Measurements from ENCODE around the gene TCERG1L.
A peak's percentile ranks its signal among the peaks of the same experiment; 100 is the strongest.
"Not testable (repeated sequence)": the region's sequence is repeated elsewhere in the genome, so short reads cannot be mapped to it uniquely, and the experiment has no call there.

Gene TCERG1L

GRCh38 chr10:131162211-131162610 is 149.3 kb downstream of the TCERG1L start:
- DNase-seq, result no peak

- DNase-seq, result no peak
These were observed 150.4 kb downstream of the TCERG1L start for GRCh38 chr10:131161087-131161486.

GRCh38 chr10:131160219-131160875 is 151.2 kb downstream of the TCERG1L start:
- DNase-seq, result no peak

GRCh38 chr10:131159771-131160170 is 151.8 kb downstream of the TCERG1L start:
- DNase-seq, result no peak

GRCh38 chr10:131158695-131159094 is 152.8 kb downstream of the TCERG1L start:
- DNase-seq, result no peak

- DNase-seq, result no peak
These were observed 153.6 kb downstream of the TCERG1L start for GRCh38 chr10:131157899-131158298.

- no peak for DNase-seq
These were observed 155.7 kb downstream of the TCERG1L start for GRCh38 chr10:131155876-131156230.

- no peak for DNase-seq
These were observed 156.2 kb downstream of the TCERG1L start for GRCh38 chr10:131155218-131155875.

GRCh38 chr10:131154306-131155025 is 157.1 kb downstream of the TCERG1L start:
- no peak for DNase-seq

- not testable (repeated sequence) for DNase-seq
These were observed 159.1 kb downstream of the TCERG1L start for GRCh38 chr10:131152456-131152855.

GRCh38 chr10:131150126-131150525 is 161.4 kb downstream of the TCERG1L start:
- DNase-seq, result no peak

GRCh38 chr10:131149586-131149985 is 161.9 kb downstream of the TCERG1L start:
- DNase-seq, result no peak

GRCh38 chr10:131149111-131149510 is 162.4 kb downstream of the TCERG1L start:
- no peak for DNase-seq

- DNase-seq, result no peak
These were observed 163.3 kb downstream of the TCERG1L start for GRCh38 chr10:131148270-131148669.

GRCh38 chr10:131147301-131147975 is 164.1 kb downstream of the TCERG1L start:
- DNase-seq, result no peak

- no peak for DNase-seq
These were observed 164.7 kb downstream of the TCERG1L start for GRCh38 chr10:131146790-131147189.

GRCh38 chr10:131145756-131146155 is 165.8 kb downstream of the TCERG1L start:
- no peak for DNase-seq

GRCh38 chr10:131144711-131145375 is 166.7 kb downstream of the TCERG1L start:
- DNase-seq, result no peak

GRCh38 chr10:131144196-131144595 is 167.3 kb downstream of the TCERG1L start:
- no peak for DNase-seq

- no peak for DNase-seq
These were observed 167.9 kb downstream of the TCERG1L start for GRCh38 chr10:131143425-131144165.

GRCh38 chr10:131142517-131143380 is 168.8 kb downstream of the TCERG1L start:
- peak; percentile 69 for DNase-seq
